Measurements from ENCODE around the gene CXCL12. TPM values are rescaled to one million over a fixed set of nuclear protein-coding genes. Genes with fewer than 3 reads are reported as not detected.

CXCL12 gene
- total and polyA plus RNA-seq, 2 donors (not counting 3 experiments of a cell fraction or from before 2014, with no cell fraction given), result 0.35 to 1.4 TPM

DNA sequence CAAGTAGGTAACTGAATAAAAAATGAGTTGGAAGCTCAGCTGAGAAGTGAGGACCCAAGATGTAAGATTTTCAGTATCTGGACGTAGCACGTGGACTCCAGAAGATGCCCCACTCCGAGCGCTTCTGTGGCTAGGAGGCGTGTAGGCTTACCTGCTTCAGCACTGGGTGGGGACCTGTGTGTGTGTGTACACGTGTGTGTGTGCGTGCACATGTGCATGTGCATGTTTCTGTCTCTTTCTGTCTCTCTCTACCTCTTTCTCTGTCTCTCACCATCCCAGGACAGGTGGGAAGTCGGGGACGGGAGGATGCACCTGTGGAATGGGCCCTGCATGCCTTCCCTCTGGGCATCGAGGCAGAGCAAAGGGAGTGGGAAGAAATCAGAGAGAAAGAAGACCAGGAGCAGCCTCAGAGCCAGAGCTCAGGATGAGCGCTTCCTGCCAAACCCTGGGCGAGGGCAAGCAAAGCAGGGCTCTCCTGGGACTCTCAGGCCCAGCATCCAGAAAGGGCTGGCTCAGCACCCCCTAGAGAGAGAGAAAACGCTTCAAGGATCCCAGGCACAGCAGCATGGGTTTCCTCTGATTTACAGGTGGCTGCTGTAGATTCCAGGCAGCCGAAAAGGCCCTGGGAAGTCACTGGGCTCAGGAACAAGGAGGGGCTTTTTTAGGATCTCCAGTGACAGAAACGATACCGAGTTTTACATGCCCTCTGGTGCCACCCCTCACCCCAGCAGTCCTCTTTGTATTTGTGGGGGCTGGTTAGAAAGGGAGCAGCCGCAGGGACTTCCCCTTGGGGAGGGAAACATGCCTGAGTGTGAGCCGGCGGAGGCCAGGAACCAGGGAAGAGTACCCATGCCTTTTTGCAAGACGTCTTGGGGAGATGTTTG is 28.5 kb downstream of the CXCL12 start:
- Histone ChIP-seq H3K79me2 (ENCODE audit: control insufficient read depth, insufficient read depth, low read length) (no peaks in the 10 kb centered on the region), H3K9ac (replicated peaks; ENCODE audit: extremely low read depth, insufficient read depth, low read length) (no peak overlapping the region), H3K4me3 (replicated peaks in 1 of 3; ENCODE audit: insufficient read depth in 1 of 3, low read depth in 1 of 3, low read length in 3 of 3) (no peak overlapping the region), H3K27ac (ENCODE audit: insufficient read depth, low read depth, low read length) (no peak overlapping the region), H3K4me1 (ENCODE audit: control insufficient read depth, extremely low read depth, insufficient read depth, low read length) (no peaks in the 10 kb centered on the region), H3K9me3 (replicated peaks; ENCODE audit: control insufficient read depth, insufficient read depth, low read length) (no peaks in the 10 kb centered on the region), H3K4me2 (ENCODE audit: insufficient read depth, low read length) (no peak overlapping the region), H3K36me3 (ENCODE audit: control insufficient read depth in 2 of 2, extremely low read depth in 1 of 2, insufficient read depth in 2 of 2, low read length in 2 of 2) (no peaks in the 10 kb centered on the region), H2AFZ (ENCODE audit: low read depth, low read length) (no peak overlapping the region), H3K27me3 (ENCODE audit: control insufficient read depth in 2 of 2, insufficient read depth in 2 of 2, low read length in 2 of 2) (no peaks in the 10 kb centered on the region), H3K9me1 (replicated peaks; ENCODE audit: control insufficient read depth, extremely low read depth, insufficient read depth, low read length) (no peaks in the 10 kb centered on the region), H4K20me1 (replicated peaks; ENCODE audit: control insufficient read depth, extremely low read depth, insufficient read depth, low read length) (no peaks in the 10 kb centered on the region)
- ChIA-PET POLR2A (no interaction called here), CTCF (interaction anchor here (0.7 kb wide), 1 partner anchor 508 kb away, joined by 3 read pairs; no protein-coding TSS in a partner anchor)
- FAIRE-seq, result no peak
- intact Hi-C loops (cut with micrococcal nuclease) (no loop called here), dilution Hi-C loops (cut with MboI; ENCODE audit: extremely low pct_ligation_motif_present, low sequenced_read_pairs) (no loop called here)
- no peak for DNase-seq (ENCODE audit: low read depth, low spot score)
- TF ChIP-seq FOS (IDR thresholded peaks at IDR 0.05; ENCODE audit: borderline replicate concordance, insufficient read depth, low read length), result no peak
- no peak for TF ChIP-seq MYC (IDR thresholded peaks at IDR 0.05; ENCODE audit: low read depth, low read length)
- TF ChIP-seq POLR2A (IDR thresholded peaks at IDR 0.05; ENCODE audit: low read depth, low read length), result no peak
- TF ChIP-seq GATA2 (IDR thresholded peaks at IDR 0.05; ENCODE audit: insufficient read depth, insufficient read length, low read depth, low read length), result no peak
- no peak for TF ChIP-seq EZH2 (IDR thresholded peaks at IDR 0.05; ENCODE audit: borderline replicate concordance, low read depth, low read length, severe bottlenecking)
- TF ChIP-seq, protein P1, sequence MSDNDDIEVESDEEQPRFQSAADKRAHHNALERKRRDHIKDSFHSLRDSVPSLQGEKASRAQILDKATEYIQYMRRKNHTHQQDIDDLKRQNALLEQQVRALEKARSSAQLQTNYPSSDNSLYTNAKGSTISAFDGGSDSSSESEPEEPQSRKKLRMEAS (IDR thresholded peaks at IDR 0.05; ENCODE audit: insufficient read depth, insufficient read length), result no peak
- TF ChIP-seq POLR2AphosphoS5 (IDR thresholded peaks at IDR 0.05; ENCODE audit: insufficient read depth, low read depth, low read length), result no peak
- TF ChIP-seq, protein P2, sequence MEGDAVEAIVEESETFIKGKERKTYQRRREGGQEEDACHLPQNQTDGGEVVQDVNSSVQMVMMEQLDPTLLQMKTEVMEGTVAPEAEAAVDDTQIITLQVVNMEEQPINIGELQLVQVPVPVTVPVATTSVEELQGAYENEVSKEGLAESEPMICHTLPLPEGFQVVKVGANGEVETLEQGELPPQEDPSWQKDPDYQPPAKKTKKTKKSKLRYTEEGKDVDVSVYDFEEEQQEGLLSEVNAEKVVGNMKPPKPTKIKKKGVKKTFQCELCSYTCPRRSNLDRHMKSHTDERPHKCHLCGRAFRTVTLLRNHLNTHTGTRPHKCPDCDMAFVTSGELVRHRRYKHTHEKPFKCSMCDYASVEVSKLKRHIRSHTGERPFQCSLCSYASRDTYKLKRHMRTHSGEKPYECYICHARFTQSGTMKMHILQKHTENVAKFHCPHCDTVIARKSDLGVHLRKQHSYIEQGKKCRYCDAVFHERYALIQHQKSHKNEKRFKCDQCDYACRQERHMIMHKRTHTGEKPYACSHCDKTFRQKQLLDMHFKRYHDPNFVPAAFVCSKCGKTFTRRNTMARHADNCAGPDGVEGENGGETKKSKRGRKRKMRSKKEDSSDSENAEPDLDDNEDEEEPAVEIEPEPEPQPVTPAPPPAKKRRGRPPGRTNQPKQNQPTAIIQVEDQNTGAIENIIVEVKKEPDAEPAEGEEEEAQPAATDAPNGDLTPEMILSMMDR (IDR thresholded peaks at IDR 0.05; ENCODE audit: extremely low read depth in 1 of 2, insufficient read depth in 1 of 2, low read depth in 1 of 2, low read length in 2 of 2), result no peak
- TF ChIP-seq JUN (IDR thresholded peaks at IDR 0.05; ENCODE audit: borderline replicate concordance, insufficient read depth, insufficient read length, low read depth), result no peak
- BruUV-seq (replicated peaks), result no TSS peak

Data from endothelial cell of umbilical vein (primary cell).